Kidney epithelial cell (primary cell): ENCODE results near the gene SLC25A48. TPM values are rescaled to one million over a fixed set of nuclear protein-coding genes. Genes with fewer than 3 reads are reported as not detected.

Experiments
- DNase-seq: peaks from one replicate; pipeline ENCODE4 v3.0.0-alpha.2; 2010; ENCODE audit warnings: low read depth
- H3K27me3 ChIP-seq: 2 replicates; pipeline ENCODE4 v1.6.0; 2011; ENCODE audit warnings: low read length; ENCODE audit not compliant: control insufficient read depth, insufficient read depth
- H3K36me3 ChIP-seq: 2 replicates; pipeline ENCODE4 v1.5.1; 2011; ENCODE audit warnings: low read length; ENCODE audit not compliant: control insufficient read depth, insufficient read depth
- H3K4me3 ChIP-seq: 2 replicates; pipeline ENCODE4 v1.5.1; 2011; ENCODE audit warnings: low read depth, mild to moderate bottlenecking, control low read depth, low read length
- total RNA-seq: library from RNA; depleted of rRNA; stranded (reverse); fragments of >200 nt; gene quantifications from 2 replicates; pipeline ENCODE4 v1.2.3, GENCODE V29; 2015
- TF ChIP-seq, protein P1 (sequence below): IDR thresholded peaks from 2 replicates; pipeline ENCODE4 v1.5.1; 2011; ENCODE audit warnings: mild to moderate bottlenecking, moderate library complexity, low read length, control low read depth, inconsistent platforms; ENCODE audit not compliant: insufficient read depth, poor library complexity, severe bottlenecking

Gene SLC25A48
- total RNA-seq, 1 donor from 2014 or later, result not detected

DNA sequence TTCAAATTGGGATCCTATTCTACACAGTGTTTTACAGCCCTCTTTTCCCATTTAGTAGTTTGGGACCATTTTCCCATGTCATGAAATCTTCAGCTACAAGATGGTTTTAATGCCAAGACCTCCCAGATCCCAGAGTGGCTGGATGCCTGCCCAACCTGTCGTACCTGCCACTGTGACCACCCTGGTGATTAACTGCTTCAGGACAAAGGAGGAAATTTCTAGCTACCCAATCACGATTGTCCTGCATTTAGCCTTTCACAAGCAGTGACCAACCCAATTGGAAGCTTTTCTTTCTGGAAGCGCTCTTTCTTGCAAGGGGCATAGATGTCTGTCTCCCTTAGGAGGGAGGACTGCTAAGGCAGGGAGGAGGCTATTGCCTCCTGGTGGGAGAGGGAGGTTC is 47.4 kb downstream of the SLC25A48 start:
- H3K27me3 ChIP-seq, result peaks cover 12% of the 10 kb centered on the region
- H3K36me3 ChIP-seq, result no peaks in the 10 kb centered on the region
- no peak overlapping the region for H3K4me3 ChIP-seq
- DNase-seq, result no peak
- TF ChIP-seq, protein P1, sequence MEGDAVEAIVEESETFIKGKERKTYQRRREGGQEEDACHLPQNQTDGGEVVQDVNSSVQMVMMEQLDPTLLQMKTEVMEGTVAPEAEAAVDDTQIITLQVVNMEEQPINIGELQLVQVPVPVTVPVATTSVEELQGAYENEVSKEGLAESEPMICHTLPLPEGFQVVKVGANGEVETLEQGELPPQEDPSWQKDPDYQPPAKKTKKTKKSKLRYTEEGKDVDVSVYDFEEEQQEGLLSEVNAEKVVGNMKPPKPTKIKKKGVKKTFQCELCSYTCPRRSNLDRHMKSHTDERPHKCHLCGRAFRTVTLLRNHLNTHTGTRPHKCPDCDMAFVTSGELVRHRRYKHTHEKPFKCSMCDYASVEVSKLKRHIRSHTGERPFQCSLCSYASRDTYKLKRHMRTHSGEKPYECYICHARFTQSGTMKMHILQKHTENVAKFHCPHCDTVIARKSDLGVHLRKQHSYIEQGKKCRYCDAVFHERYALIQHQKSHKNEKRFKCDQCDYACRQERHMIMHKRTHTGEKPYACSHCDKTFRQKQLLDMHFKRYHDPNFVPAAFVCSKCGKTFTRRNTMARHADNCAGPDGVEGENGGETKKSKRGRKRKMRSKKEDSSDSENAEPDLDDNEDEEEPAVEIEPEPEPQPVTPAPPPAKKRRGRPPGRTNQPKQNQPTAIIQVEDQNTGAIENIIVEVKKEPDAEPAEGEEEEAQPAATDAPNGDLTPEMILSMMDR, result peak; percentile 4

DNA sequence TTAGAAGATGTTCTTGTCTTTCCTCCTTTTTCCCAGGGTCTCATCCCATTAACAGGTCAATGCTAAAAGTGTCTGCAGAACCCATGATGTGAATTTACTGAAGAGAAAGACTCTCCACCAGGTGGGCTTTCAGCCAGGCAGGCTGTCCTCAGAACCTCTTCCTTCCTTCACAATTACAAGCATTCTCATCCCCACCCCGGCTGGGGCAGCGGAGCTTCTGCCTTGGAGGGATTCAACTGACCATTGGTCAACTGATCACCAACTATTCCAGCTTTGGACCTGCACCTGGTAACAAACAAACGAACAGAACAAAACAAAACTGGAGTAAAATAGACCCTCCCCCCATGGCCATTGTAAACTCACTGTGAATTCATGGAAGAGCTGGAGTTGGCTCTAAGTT is 48.6 kb downstream of the SLC25A48 start:
- H3K4me3 ChIP-seq, result no peak overlapping the region
- TF ChIP-seq, protein P1, result no peak
- no peaks in the 10 kb centered on the region for H3K36me3 ChIP-seq
- H3K27me3 ChIP-seq, result peaks cover 12% of the 10 kb centered on the region
- no peak for DNase-seq

DNA sequence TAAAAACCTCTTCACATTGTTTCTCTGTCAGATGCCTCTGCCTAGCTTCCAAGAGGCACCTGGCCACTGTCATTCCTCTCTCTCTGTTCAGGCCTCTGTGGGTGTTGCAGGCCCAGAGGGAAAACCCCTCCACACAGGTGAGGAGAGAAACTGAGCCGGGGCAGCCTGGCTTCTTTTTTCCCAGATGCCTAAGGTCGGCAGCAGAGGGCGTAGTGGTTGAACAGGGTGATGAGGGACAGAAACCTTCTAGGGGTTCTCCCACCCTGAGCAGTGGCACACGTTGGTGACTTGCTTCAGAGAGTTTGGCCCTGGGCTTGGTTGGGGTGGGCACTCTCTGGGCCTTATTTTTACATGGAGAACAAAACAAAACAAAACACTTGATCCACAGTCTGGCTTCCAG is 49.0 kb downstream of the SLC25A48 start:
- H3K4me3 ChIP-seq, result no peak overlapping the region
- TF ChIP-seq, protein P1, result peak; percentile 6
- H3K36me3 ChIP-seq, result no peaks in the 10 kb centered on the region
- no peak for DNase-seq
- peaks cover 12% of the 10 kb centered on the region for H3K27me3 ChIP-seq

DNA sequence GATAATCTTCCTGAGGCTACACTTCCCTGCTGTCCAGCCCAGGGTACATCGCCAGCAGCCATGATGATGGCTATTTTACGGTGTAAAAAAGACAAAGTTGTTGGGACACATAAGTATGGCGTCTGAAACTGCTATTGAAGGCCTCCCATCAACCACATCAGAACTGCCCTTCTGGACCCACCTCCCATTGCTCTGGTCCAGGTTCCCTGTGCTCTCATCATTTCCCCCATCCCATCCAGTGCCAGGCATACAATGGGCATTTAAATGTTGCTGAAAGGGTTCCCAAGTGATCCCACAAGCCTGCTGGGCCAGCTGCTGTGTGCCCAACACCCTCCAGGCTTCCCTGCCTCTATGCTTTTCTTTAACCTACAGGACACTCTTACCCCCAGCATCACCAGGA is 50.6 kb downstream of the SLC25A48 start:
- H3K27me3 ChIP-seq, result peaks cover 12% of the 10 kb centered on the region
- no peak overlapping the region for H3K4me3 ChIP-seq
- no peaks in the 10 kb centered on the region for H3K36me3 ChIP-seq
- DNase-seq, result no peak
- TF ChIP-seq, protein P1, result no peak

DNA sequence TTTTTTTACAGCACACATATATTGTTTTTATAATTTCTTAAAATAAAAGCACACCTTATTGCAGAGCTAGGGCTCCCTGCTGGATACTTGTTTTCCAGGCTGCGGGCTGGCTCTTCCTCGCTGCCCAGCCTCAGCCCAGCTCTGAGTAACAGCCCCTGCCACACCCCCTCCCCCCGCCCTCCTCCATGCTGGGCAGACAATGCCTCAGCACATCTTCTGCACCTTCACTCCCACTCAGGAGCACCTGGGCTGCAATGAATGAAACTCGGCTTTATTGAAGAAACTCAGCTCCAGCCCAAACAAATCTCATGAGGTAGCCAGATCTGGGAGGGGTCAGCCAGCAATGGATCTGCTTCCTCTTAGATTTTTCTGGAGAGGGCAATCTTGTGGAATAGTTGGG is 51.7 kb downstream of the SLC25A48 start:
- Histone ChIP-seq H3K36me3 (no peaks in the 10 kb centered on the region), H3K4me3 (no peak overlapping the region), H3K27me3 (peaks cover 12% of the 10 kb centered on the region)
- TF ChIP-seq, protein P1, result no peak
- DNase-seq, result no peak

DNA sequence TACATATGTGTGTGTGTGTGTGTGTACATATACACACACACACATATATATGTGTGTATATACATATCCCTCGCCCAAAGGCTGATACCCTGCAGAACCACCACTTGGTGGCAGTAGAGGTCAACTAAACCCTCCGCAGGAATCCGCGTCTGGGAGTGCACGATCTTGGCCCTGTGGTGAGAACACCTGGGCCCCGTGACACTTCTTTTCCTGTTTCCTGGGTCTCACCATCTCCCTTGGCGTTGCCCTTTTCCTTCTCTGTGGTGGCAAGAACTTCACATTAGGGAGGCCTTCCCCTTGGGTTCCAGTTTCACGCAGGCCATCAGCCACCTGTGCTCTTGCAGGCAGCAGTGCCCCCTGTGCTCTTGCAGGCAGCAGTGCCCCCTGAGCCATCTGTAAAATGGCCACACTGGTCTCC is 53.0 kb downstream of the SLC25A48 start:
- no peaks in the 10 kb centered on the region for H3K36me3 ChIP-seq
- H3K4me3 ChIP-seq, result no peak overlapping the region
- peaks cover 12% of the 10 kb centered on the region for H3K27me3 ChIP-seq
- DNase-seq, result peak; percentile 18
- TF ChIP-seq, protein P1, result peak; percentile 75
